NCI-H2081 (cell line): ENCODE results near the gene SDF4.
"Not testable (repeated sequence)": the region's sequence is repeated elsewhere in the genome, so short reads cannot be mapped to it uniquely, and the experiment has no call there.

ENCODE experiments used
- DNase-seq, 2 experiments: peaks; one replicate each; lab custom pipeline; 2025; lab: John Stamatoyannopoulos, UW

Gene SDF4

DNA sequence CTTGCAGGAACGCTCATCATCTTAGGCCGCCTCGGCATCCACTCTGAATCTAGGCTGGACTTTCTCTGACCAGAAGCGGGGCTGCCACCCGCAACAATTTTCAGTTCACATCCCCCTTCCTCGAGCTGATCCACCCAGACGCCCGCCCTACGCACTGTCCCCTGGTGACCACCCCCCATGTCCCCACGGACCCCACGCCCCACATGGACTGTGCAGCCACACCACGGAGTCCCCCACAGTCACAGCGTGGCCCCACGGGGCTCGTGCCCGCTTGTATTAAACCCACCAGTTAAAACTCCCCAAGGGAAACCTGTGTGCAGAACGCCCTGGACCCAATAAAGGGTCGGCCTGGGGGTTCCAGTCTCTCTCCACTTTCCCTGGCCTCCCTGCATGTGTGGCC, 27.7 kb upstream of the SDF4 start:
- DNase-seq, result no peak

- no peak for DNase-seq
Measured at GRCh38 chr1:1259119-1259488, 27.3 kb upstream of the SDF4 start.

GRCh38 chr1:1256956-1257871, 25.4 kb upstream of the SDF4 start:
- no peak for DNase-seq

DNA sequence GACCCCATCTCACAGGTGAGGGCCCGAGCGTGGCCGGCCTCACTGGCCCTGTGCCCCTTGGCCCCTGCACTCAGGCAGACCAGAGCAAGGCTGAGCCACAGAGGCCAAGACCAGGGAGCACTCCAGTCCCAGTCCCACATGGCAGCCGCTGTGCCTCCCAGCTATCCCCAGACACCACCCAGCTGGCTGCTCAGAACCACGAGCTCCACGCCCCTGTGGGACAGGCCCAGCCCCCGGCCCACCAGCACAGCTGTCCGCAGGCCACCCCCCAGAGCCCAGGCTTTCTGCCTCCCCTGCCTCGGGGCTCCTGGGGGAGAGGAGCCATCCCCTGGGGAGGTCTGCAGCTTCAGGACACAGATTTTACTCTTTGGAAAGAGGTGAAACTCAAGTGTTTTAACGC, 23.8 kb upstream of the SDF4 start:
- no peak for DNase-seq

DNA sequence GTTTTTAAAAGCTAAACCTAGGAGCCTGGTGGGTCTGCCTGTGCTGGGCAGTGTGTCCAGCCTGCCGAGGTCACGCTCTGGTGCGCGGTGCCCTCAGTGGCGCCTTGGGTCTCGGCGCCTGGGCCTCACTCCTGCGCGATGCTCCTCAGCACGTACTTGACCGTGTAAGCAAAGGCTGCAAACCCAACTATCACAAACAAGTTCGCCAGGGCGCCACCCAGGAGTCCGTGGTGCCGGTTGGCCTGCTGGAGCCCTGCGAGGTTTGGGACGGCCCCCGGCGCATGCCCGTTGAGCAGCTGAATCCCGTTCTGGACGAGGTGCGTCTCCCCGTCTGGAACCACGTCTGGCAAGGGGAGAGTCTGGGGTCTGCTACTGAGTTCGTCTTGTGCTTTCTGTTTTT, 23.3 kb upstream of the SDF4 start:
- DNase-seq, result no peak

DNA sequence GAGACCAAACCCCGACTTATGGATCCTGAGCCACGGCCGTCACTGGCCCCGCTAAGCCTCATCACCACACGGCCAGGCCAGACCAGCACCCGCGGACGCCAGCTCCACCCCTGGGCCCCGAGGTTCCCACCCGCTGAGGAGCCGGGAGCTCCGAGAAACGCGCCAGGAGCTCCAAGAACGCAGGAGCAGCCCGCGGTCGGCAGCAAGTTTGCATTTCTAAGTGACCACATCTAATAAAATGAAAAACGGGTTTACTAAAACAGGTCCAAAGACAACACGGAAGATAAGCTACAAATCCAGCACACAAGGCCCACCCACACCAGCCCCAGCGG, 22.8 kb upstream of the SDF4 start:
- DNase-seq, result no peak

GRCh38 chr1:1253972-1254666, 22.3 kb upstream of the SDF4 start:
- no peak for DNase-seq

GRCh38 chr1:1253314-1253713, 21.5 kb upstream of the SDF4 start:
- DNase-seq, result no peak

GRCh38 chr1:1250786-1251284, 19.0 kb upstream of the SDF4 start:
- DNase-seq, result peak in 1 of 2 experiments; percentile 67

DNA sequence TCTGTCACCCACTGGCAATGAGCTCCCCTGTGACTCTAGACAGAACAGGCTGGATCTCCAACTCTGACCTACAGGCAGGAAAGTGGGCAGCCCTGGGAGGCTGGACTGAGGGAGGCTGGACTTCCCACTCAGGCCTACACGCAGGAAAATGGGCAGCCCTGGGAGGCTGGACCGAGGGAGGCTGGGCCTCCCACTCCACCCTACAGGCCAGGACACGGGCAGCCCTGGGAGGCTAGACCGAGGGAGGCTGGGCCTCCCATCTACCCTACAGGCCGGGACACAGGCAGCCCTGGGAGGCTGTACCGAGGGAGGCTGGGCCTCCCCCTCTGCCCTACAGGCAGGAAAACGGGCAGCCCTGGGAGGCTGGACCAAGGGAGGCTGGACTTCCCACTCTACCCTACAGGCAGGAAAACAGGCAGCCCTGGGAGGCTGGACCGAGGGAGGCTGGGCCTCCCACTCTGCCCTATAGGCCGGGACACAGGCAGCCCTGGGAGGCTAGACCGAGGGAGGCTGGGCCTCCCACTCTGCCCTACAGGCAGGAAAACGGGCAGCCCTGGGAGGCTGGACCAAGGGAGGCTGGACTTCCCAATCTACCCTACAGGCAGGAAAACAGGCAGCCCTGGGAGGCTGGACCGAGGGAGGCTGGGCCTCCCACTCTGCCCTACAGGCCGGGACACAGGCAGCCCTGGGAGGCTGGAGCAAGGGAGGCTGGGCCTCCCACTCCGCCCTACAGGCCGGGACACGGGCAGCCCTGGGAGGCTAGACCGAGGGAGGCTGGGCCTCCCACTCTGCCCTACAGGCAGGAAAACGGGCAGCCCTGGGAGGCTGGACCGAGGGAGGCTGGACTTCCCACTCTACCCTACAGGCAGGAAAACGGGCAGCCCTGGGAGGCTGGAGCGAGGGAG, 16.5 kb upstream of the SDF4 start:
- DNase-seq, result not testable (repeated sequence)

DNA sequence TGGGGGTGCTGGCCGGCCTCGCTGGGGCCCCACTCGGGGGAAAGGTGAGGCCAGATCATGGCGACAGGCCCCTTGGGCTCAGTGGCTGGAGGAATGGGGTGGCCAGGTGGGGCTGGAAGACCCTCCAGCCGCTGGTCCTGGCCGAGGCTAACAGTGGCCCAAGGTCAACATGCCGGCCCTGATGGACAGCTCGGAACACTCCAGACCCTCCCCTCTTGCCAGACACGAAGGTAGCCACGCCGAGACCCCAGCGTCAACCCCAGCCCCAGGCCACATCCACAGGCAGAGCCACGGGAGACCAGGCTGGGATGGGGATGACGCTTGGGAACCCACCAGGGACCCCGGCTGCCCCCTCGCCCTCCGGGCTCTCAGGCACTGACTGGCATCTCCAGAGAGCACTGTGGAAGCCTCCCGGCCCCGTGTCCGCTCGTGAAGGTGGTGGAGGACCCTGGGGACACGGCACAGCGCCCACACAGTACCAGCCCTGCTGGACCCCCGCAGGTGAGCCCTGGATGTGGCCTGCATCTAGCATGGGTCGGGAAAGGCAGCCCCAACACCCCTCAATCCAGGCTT, 15.6 kb upstream of the SDF4 start:
- no peak for DNase-seq

DNA sequence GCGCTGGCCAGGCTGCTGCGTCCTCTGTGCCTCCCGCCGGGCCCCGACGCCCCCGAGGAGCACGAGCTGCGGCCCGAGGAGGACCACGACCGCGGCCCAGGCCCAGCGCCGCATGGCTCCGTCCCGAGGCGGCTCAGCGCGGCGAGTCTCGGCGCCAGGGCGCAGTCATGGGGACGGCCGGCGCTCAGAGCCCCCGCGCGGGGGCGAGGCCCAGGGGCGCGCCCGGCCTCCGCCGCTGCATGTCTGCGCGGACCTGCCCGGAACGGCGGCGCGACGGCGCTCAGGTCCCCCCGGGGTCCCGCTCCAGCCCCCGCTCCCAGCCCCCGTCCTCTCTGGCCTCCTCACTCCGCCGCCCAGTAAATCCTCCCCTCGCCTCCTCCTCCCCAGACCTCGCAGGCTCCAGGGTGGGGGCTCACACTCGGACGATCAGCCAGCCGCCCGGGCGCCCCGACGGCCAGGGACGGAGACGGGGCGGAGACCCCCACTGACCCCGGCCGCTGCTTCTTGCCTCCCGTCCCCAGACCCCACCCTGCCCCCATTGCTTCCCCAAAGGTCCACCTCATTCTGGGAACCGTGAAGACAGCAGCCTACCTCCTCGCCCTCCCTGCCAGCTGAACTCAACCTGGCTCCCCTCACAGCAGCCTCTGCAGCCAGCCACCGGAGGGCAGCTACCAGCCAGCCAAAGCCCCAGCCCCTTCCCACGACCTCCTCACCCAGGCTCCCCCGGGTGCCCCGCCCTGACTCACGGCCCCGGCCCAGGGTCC, 15.0 kb upstream of the SDF4 start, which contains the start of gene C1QTNF12:
C1QTNF12 (minus strand) TSS at position 146 of the 764 bp plus-strand sequence; CDS start at position 114, 32 bp downstream.
- DNase-seq, result no peak

GRCh38 chr1:1245817-1246576, 14.2 kb upstream of the SDF4 start:
- DNase-seq, result no peak

- DNase-seq, result no peak
Measured at GRCh38 chr1:1245178-1245816, 13.5 kb upstream of the SDF4 start.

- DNase-seq, result no peak
Measured at GRCh38 chr1:1244192-1244811, 12.5 kb upstream of the SDF4 start.

DNA sequence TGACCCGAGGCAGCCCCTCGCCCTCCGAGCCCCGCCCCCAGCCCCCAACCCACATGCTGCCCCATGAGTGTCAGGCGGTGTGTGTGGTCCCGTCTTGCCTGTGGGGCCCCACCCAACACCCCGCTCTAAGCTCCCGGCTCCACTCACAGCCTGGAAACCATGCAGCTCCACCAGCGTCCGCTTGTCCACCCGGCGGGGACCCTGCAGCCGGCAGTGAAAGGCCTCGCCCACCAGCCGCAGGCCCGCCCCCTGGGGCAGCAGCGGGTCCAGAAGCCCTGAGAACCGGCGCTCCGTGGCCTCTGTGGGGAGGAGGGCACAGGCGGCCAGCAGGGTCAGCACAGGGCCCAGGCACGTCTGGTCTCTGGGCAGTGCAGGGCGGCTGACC, 12.0 kb upstream of the SDF4 start:
- no peak for DNase-seq

GRCh38 chr1:1243266-1243660, 11.5 kb upstream of the SDF4 start:
- DNase-seq, result no peak

GRCh38 chr1:1242461-1243265, 10.9 kb upstream of the SDF4 start:
- no peak for DNase-seq
